SK-N-SH (cell line): Measurements from ENCODE around the gene KRTAP5-8. TPM values are rescaled to one million over a fixed set of nuclear protein-coding genes. Genes with fewer than 3 reads are reported as not detected.

Experiments used
- CTCF ChIA-PET: fragments of 300-600, 350-600 bp; formaldehyde crosslinking; extraction: SDS; loops from one replicate; lab custom pipeline; 2021; lab: Yijun Ruan, JAX
- POLR2A ChIA-PET: fragments of 350-600 bp; sonication (Branson Sonifier 250); formaldehyde crosslinking; extraction: SDS; loops from one replicate; lab custom pipeline; 2020; ENCODE audit warnings: antibody characterized with exemption, inconsistent platforms; lab: Yijun Ruan, JAX
- DNase-seq: peaks from one replicate; pipeline ENCODE4 v3.0.0; 2012
- H2AFZ ChIP-seq: fragments of 200-600 bp; sonication (generic); 2 replicates; pipeline ENCODE4 v1.8.1; 2016; ENCODE audit warnings: antibody characterized with exemption, mild to moderate bottlenecking, low read depth
- H3F3A ChIP-seq: fragments of 200-600 bp; sonication (generic); replicated peaks from 2 replicates; pipeline ENCODE3; 2016; ENCODE audit warnings: antibody characterized with exemption, mild to moderate bottlenecking; ENCODE audit not compliant: insufficient read depth
- H3K27ac ChIP-seq, 2 experiments: fragments of 200-500 bp in 1 of 2; fragments of 200-600 bp in 1 of 2; sonication (Bioruptor generic) in 1 of 2; sonication (generic), shearing (Covaris generic) in 1 of 2; 2 replicates each; pipeline versions ENCODE4 v1.5.1 to v1.6.1; 2014 to 2016; ENCODE audit warnings: low read depth in 2 of 2, inconsistent platforms in 1 of 2, low read length in 1 of 2, mild to moderate bottlenecking in 1 of 2, mixed read lengths in 1 of 2
- H3K27me3 ChIP-seq: fragments of 200-600 bp; sonication (generic), shearing (Covaris generic); 2 replicates; pipeline ENCODE4 v1.6.1; 2016; ENCODE audit warnings: mixed run types; ENCODE audit not compliant: insufficient read depth
- H3K36me3 ChIP-seq, 2 experiments: fragments of 200-500 bp in 1 of 2; fragments of 200-600 bp in 1 of 2; sonication (Bioruptor generic) in 1 of 2; sonication (generic) in 1 of 2; replicated peaks in 1 of 2; 2 replicates each; pipeline versions ENCODE3 to v1.5.1; 2014 to 2016; ENCODE audit warnings: low read length in 1 of 2, mild to moderate bottlenecking in 1 of 2; ENCODE audit not compliant: insufficient read depth in 2 of 2, control insufficient read depth in 1 of 2
- H3K4me1 ChIP-seq, 2 experiments: fragments of 200-500 bp in 1 of 2; fragments of 200-600 bp in 1 of 2; sonication (Bioruptor generic) in 1 of 2; sonication (generic), shearing (Covaris generic) in 1 of 2; 2 replicates each; pipeline versions ENCODE4 v1.5.1 to v1.6.1; 2014 to 2016; ENCODE audit warnings: low read depth in 1 of 2, low read length in 1 of 2, mixed run types in 1 of 2; ENCODE audit not compliant: insufficient read depth in 2 of 2, control insufficient read depth in 1 of 2
- H3K4me2 ChIP-seq: fragments of 200-600 bp; sonication (generic), shearing (Covaris generic); 2 replicates; pipeline ENCODE4 v1.6.1; 2017; ENCODE audit warnings: mixed run types
- H3K4me3 ChIP-seq, 2 experiments: fragments of 200-500 bp in 1 of 2; fragments of 200-600 bp in 1 of 2; sonication (Bioruptor generic) in 1 of 2; sonication (generic), shearing (Covaris generic) in 1 of 2; 2 replicates each; pipeline versions ENCODE4 v1.5.1 to v1.8.1; 2014 to 2016; ENCODE audit warnings: low read depth in 2 of 2, inconsistent platforms in 1 of 2, low read length in 1 of 2, mild to moderate bottlenecking in 1 of 2, mixed read lengths in 1 of 2, moderate library complexity in 1 of 2
- H3K79me2 ChIP-seq: fragments of 200-600 bp; sonication (generic); 2 replicates; pipeline ENCODE4 v1.8.1; 2017; ENCODE audit warnings: mild to moderate bottlenecking; ENCODE audit not compliant: insufficient read depth
- H3K9ac ChIP-seq: fragments of 200-600 bp; sonication (generic); 2 replicates; pipeline ENCODE4 v1.6.1; 2017; ENCODE audit warnings: mixed run types
- H3K9me2 ChIP-seq: fragments of 200-600 bp; sonication (generic); 2 replicates; pipeline ENCODE4 v1.6.1; 2017; ENCODE audit warnings: mixed run types
- H3K9me3 ChIP-seq: fragments of 200-600 bp; sonication (generic); 2 replicates; pipeline ENCODE4 v1.6.1; 2017; ENCODE audit warnings: mixed run types, mild to moderate bottlenecking, moderate library complexity
- H4K20me1 ChIP-seq: fragments of 200-600 bp; sonication (generic); 2 replicates; pipeline ENCODE4 v1.6.1; 2017; ENCODE audit warnings: mild to moderate bottlenecking, mixed run types; ENCODE audit not compliant: insufficient read depth
- EZH2phosphoT487 ChIP-seq: fragments of 200-600 bp; sonication (generic); IDR thresholded peaks from 2 replicates; pipeline ENCODE4 v1.6.1; 2017; ENCODE audit warnings: low read depth, mixed run types, mild to moderate bottlenecking, antibody characterized with exemption, moderate library complexity, borderline replicate concordance
- FOSL2 ChIP-seq: IDR thresholded peaks from 2 replicates; pipeline ENCODE4 v1.4.0; 2012; ENCODE audit warnings: low read depth, mild to moderate bottlenecking, moderate library complexity, borderline replicate concordance
- GABPA ChIP-seq: IDR thresholded peaks from 2 replicates; pipeline ENCODE4 v1.4.0; 2012; ENCODE audit warnings: low read depth, mild to moderate bottlenecking
- MAX ChIP-seq: IDR thresholded peaks from 2 replicates; pipeline ENCODE4 v1.4.0; 2012; ENCODE audit warnings: low read depth
- MEF2A ChIP-seq: IDR thresholded peaks from 2 replicates; pipeline ENCODE4 v1.4.0; 2012; ENCODE audit warnings: low read depth, borderline replicate concordance
- RAD21 ChIP-seq: IDR thresholded peaks from 2 replicates; pipeline ENCODE4 v1.6.1; 2012; ENCODE audit warnings: mild to moderate bottlenecking, low read length
- TCF12 ChIP-seq: IDR thresholded peaks from 2 replicates; pipeline ENCODE4 v1.4.0; 2012
- USF1 ChIP-seq: IDR thresholded peaks from 2 replicates; pipeline ENCODE4 v1.4.0; 2012; ENCODE audit warnings: low read depth, borderline replicate concordance
- YY1 ChIP-seq: IDR thresholded peaks from 2 replicates; pipeline ENCODE4 v1.4.0; 2012; ENCODE audit warnings: low read depth, mild to moderate bottlenecking
- ZBTB33 ChIP-seq: IDR thresholded peaks from 2 replicates; pipeline ENCODE4 v1.4.0; 2012; ENCODE audit warnings: low read depth, borderline replicate concordance
- WGBS: methylation state at CpG from one replicate; pipeline ENCODE4 v1.1.6; 2017; ENCODE audit warnings: low lambda C conversion rate; 5-methylcytosine and 5-hydroxymethylcytosine counted together
- polyA plus RNA-seq, 3 experiments: library from polyadenylated mRNA; depleted of rRNA; stranded (reverse); fragments of >200 nt; gene quantifications; 2 replicates each; pipeline ENCODE4 v1.2.3, GENCODE V29; 2012

KRTAP5-8 gene
- polyA plus RNA-seq, 1 of the 3 experiments (the other 2 are of a cell fraction): not detected

GRCh38 chr11:71489311-71490043, 48.3 kb upstream of the KRTAP5-8 start:
- 65% methylated on average over 15 of the region's 15 CpGs for WGBS
- CTCF ChIA-PET: interaction anchor here (1.5 to 2.5 kb wide), 2 partner anchors 9 to 74 kb away, joined by 8 to 11 read pairs; no protein-coding TSS in a partner anchor
- POLR2A ChIA-PET: no interaction called here
- H2AFZ ChIP-seq: no peak overlapping the region
- TF ChIP-seq MAX (no peak), FOSL2 (peak; percentile 37; the same call in 1 of the 2 replicates), EZH2phosphoT487 (no peak), MEF2A (no peak), TCF12 (peak; percentile 14; the same call in 1 of the 2 replicates)
- H3K27me3 ChIP-seq: no peaks in the 10 kb centered on the region
- 0 out of 2 replicates have a peak overlapping the region, but pooled peaks have one; percentile 13 for H3K4me2 ChIP-seq
- H3K79me2 ChIP-seq: no peaks in the 10 kb centered on the region
- peaks cover 3% of the 10 kb centered on the region for H3F3A ChIP-seq
- no peak for DNase-seq
- no peak overlapping the region for H3K9ac ChIP-seq
- no peaks in the 10 kb centered on the region for H3K9me2 ChIP-seq
- H3K4me1 ChIP-seq: peaks cover 10 to 18% of the 10 kb centered on the region in 2 experiments; a peak in 3 of 4 replicates
- H3K27ac ChIP-seq: no peak overlapping the region; a peak in 1 of 4 replicates
- no peaks in the 10 kb centered on the region for H4K20me1 ChIP-seq
- no peaks in the 10 kb centered on the region for H3K9me3 ChIP-seq
- no peak overlapping the region for H3K4me3 ChIP-seq
- H3K36me3 ChIP-seq: peaks cover 4 to 44% of the 10 kb centered on the region in 2 experiments

GRCh38 chr11:71490044-71490730, 47.6 kb upstream of the KRTAP5-8 start:
- peaks cover 7 to 48% of the 10 kb centered on the region in 2 experiments for H3K36me3 ChIP-seq
- POLR2A ChIA-PET: interaction anchor here (0.6 kb wide), 1 partner anchor 16 kb away, joined by 3 read pairs; no protein-coding TSS in a partner anchor
- peaks cover 3% of the 10 kb centered on the region for H3F3A ChIP-seq
- no peaks in the 10 kb centered on the region for H3K27me3 ChIP-seq
- CTCF ChIA-PET: no interaction called here
- no peak overlapping the region for H2AFZ ChIP-seq
- no peaks in the 10 kb centered on the region for H3K79me2 ChIP-seq
- H3K4me3 ChIP-seq: no peak overlapping the region
- peaks cover 10 to 18% of the 10 kb centered on the region in 2 experiments; a peak in 3 of 4 replicates for H3K4me1 ChIP-seq
- no peak overlapping the region for H3K4me2 ChIP-seq
- no peaks in the 10 kb centered on the region for H3K9me3 ChIP-seq
- TF ChIP-seq RAD21 (no peak), USF1 (no peak), GABPA (no peak), MEF2A (no peak), YY1 (no peak), ZBTB33 (no peak)
- TF ChIP-seq, all 33 proteins: peak for 0
- 98% methylated on average over 13 of the region's 23 CpGs for WGBS
- Histone ChIP-seq H3K9me2 (no peaks in the 10 kb centered on the region), H3K27ac (no peak overlapping the region), H4K20me1 (no peaks in the 10 kb centered on the region), H3K9ac (no peak overlapping the region)
- DNase-seq: no peak
